Activated naive CD4-positive, alpha-beta T cell treated with anti-CD3 and anti-CD28 coated beads, Interleukin-2, amount 50 U/mL, for 72 hours (primary cell): Measurements from ENCODE around the gene AGPAT2. TPM values are rescaled to one million over a fixed set of nuclear protein-coding genes. Genes with fewer than 3 reads are reported as not detected.

Experiments used
- ATAC-seq, 2 donors: fragments of 150-1000 bp; cut with Tn5 transposase; 2 replicates each; pipeline ENCODE4 v1.10.0; 2021; ENCODE audit warnings: mild to moderate bottlenecking in 2 of 2, moderate library complexity in 2 of 2
- DNase-seq, 2 donors: peaks; one replicate each; pipeline ENCODE4 v3.0.0; 2021 to 2022; ENCODE audit warnings: low spot score in 2 of 2
- H3K27ac Mint-ChIP-seq, 2 donors: one replicate each; pipeline ENCODE4 v1.8.0; 2022; ENCODE audit warnings: mild to moderate bottlenecking in 2 of 2, mixed read lengths in 2 of 2
- H3K36me3 Mint-ChIP-seq, 2 donors: one replicate each; pipeline ENCODE4 v1.8.0; 2022; ENCODE audit warnings: mixed read lengths in 2 of 2
- H3K9me3 Mint-ChIP-seq, 2 donors: one replicate each; pipeline ENCODE4 v1.8.0; 2022; ENCODE audit warnings: mixed read lengths in 2 of 2
- total RNA-seq, 2 donors: library from RNA; stranded (reverse); gene quantifications; one replicate each; pipeline ENCODE4 v1.2.3, GENCODE V29; 2022

Gene AGPAT2
- 10 to 100 TPM in 1 of 2 donors, 1 to 10 TPM in 1; 7.4 to 18.9 TPM for total RNA-seq

DNA sequence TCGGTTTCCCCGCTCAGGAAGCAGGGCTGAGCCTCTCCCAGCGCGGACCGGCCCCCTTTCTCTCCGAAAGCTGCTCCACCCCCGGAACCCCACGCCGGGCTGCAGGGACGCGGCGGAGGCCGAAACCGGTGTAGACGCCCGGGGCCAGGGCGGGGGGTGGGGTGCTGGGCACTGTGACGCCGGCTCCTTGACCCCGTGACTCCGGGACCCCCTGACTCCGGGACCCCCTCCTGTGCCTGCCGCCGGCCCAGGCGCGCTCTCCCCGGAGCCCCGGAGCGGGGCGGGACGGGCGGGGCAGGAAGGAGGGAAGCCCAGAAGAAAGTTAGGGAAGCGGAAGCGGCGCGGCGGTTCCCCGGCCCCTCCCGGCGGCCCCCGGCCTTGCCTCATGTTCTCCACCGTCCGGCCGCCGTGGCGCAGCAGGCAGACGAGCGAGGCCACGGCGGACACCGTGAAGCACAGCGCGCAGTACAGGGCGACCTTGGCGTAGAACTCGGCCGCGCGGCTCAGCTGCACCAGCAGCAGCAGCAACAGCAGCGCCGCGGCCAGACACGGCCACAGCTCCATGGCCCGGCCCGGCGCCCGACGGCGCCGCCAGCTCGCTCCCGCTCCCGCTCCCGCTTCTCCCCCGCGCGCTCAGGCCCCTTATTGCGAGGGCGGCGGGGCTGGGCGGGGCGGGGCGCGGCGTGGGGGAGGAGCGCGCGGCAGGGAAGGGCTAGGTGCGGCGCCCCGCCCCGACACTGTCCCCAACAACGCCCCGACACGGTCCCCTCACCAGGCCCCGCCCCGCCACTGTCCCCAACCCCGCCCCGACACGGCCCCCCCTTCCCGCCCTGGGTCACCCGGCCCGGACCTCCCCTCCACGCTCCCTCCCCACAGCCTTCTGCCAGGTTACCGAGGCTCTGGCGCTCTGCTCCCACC lies at the start of gene AGPAT2:
Gene AGPAT2 (minus strand): TSS at position 664 of the 918 bp plus-strand sequence. CDS start 100 bp downstream, at position 564.
- Mint-ChIP-seq H3K9me3 (no peaks in the 10 kb centered on the region), H3K27ac (no peak within 1 kb of the TSS), H3K36me3 (no peaks in the 10 kb centered on the region)
- DNase-seq (peak; percentile 67 to 73), ATAC-seq (peak; percentile 84 to 95)

DNA sequence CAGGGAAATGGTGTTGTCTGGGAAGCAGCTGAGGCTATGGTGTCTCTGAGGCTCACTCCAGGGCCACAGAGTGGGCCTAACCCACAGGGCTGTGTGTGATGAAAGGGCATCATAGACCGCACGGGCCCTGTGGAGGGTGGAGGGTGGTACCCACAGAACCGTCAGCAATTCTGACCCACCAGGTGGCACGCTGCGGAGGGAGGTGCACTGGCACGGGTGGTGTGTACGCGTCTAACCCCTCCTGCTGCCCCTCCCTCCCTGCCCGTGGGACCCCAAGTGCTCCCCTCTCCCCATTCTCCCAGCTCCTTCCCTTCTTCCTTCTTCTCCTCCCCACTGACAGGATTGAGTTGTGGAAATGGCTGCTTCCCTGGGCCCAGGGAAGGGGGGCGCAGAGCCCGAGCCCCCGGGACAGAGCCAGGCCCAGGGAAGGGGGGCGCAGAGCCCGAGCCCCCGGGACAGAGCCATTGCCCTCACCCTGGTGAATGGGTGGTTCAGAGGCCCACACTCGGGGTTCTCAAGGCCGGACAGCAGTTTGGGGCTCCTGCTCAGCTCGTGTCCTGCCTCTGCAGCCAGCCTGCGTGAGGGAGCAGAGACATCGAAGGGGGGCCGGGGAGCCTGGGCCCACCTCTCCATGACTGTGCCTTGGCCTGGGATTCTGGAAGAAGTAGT lies 48.7 kb upstream of the AGPAT2 start:
- Mint-ChIP-seq H3K9me3 (no peaks in the 10 kb centered on the region), H3K36me3 (no peaks in the 10 kb centered on the region), H3K27ac (no peak overlapping the region)
- no peak for ATAC-seq
- no peak for DNase-seq

DNA sequence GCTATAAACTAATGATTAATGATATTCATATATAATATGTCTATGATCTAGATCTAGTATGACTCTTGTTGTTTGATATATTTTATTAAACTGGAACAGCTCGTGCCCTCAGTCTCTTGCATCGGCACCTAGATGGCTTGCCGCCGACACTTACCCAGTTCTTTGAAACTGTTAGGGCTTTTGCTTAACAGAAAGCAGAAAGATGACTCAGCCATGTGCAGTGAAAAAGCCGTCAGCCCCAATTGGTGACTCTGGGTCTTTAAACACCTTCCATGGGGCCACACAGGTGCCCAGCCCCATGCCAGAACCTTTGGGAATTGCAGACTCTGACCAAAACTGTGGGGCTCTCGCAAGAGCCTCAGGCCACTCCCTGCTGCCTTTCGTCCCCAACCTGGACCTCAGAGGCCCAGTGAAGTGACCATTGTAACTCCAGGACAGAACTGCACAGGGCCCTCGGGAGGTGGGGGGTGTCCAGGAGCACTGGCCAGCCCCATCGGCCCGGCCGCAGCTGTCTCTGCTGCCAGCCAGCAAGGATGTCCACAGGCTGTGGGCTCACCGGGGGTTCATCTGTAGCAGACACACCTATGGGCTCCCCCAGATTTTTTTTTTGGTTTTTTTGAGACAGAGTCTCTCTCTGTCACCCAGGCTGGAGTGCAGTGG lies 47.7 kb upstream of the AGPAT2 start:
- DNase-seq, result no peak
- peak in 1 of 2 donors; percentile 68 for ATAC-seq
- Mint-ChIP-seq H3K27ac (no peak overlapping the region), H3K9me3 (no peaks in the 10 kb centered on the region), H3K36me3 (no peaks in the 10 kb centered on the region)

DNA sequence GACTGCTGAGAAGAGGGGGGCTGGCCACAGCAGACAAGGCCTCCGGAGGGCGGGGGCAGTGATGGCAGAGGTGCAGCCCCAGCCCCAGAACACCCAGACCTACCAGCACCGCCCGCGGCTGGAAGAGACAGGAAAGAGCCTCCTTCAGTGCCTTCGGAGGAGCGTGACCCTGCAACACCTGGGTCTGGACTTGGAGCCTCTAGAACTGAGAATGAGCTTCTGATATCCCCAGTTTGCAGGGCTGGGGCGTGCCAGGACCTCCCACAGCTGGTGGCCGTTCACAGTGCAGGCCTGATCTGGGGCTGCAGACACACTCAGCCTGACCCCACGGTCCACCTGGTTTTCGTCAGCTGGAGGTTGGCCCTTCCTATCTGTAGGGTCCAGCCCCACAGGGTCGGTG lies 46.4 kb upstream of the AGPAT2 start:
- no peaks in the 10 kb centered on the region for H3K36me3 Mint-ChIP-seq
- H3K9me3 Mint-ChIP-seq, result no peaks in the 10 kb centered on the region
- H3K27ac Mint-ChIP-seq, result peak overlapping the region in 1 of 2 donors; percentile 52
- DNase-seq, result no peak
- no peak for ATAC-seq

DNA sequence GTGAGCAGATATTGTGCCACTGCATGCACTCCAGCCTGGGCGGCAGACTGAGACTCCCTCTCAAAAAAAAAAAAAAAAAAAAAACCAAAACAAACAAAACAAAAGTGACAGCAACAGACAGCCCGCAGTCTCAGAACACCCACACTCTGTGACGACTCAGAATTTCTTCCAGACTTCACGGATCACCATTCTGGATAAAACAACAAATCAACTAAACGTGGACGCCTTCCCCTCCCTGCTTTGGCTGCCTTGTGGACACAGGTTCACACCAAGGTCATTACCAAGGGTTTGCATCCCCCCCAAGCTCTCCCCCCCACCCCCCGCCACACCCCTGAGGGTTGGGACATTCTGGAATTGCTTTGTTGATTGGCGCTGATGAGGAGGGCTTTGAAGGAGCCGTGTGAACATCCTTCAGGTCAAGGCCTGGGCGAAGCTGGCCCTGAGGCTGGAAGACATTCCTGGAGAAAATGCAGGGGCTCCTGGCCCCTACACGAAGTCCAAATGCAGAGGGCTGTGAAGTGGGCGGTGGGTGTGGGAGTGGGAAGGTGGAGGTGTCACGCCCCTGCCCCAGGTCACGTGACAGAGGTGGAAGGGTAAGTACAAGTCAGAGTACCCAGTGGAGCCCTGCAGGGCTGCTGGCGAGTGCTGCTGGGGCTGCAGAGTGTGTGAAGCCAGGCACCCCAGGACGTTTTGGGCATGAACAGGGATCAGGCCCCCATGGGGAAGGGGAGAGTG lies 45.4 kb upstream of the AGPAT2 start:
- peak overlapping the region; percentile 52 to 60 for H3K27ac Mint-ChIP-seq
- peaks cover 1% of the 10 kb centered on the region in 2 donors for H3K36me3 Mint-ChIP-seq
- no peak for ATAC-seq
- DNase-seq, result no peak
- H3K9me3 Mint-ChIP-seq, result no peaks in the 10 kb centered on the region

DNA sequence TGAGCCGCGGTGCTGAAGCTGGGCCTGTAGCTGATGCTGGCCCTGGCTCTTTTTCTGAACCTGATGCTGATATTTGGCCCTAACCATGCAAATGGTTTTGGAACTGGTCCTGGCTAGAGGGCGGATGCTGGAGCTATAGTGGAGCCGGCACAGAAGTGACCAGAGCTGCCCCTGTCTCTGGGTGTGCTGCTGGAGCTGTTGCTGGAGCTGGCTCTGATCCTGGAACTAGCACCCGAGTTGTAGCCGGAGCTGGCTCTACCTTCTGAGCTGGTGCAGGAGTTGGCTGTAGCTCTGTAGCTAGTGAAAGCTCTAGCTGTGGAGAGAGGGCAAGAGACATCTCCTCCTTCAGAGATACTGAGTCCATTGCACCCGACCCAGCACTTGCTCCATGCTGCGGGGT lies 42.7 kb upstream of the AGPAT2 start:
- no peaks in the 10 kb centered on the region for H3K9me3 Mint-ChIP-seq
- peaks cover 22 to 23% of the 10 kb centered on the region in 2 donors for H3K36me3 Mint-ChIP-seq
- H3K27ac Mint-ChIP-seq, result peak overlapping the region in 1 of 2 donors; percentile 50
- DNase-seq, result no peak
- ATAC-seq, result no peak

DNA sequence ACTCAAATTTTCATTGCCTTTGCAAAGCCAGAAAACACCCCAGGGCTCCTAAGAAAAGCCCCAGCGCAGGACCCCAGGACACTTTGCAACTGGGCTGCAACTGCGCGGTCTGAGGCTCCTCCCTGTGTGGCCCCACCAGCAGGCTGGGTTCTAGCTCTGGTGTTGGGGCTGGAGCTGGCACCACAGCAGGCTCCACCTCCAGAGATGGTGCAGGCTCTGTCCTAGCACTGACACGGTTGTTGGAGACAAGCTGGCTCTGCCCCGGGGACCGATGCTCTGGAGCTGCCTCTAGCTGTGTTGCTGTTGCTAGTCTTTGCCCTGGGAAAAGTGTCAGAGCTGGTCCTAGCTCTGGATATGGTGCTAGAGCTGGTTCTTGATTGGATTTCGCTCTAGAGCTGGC lies 41.9 kb upstream of the AGPAT2 start:
- Mint-ChIP-seq H3K27ac (no peak overlapping the region), H3K36me3 (peaks cover 27 to 30% of the 10 kb centered on the region in 2 donors), H3K9me3 (no peaks in the 10 kb centered on the region)
- ATAC-seq (no peak), DNase-seq (no peak)

DNA sequence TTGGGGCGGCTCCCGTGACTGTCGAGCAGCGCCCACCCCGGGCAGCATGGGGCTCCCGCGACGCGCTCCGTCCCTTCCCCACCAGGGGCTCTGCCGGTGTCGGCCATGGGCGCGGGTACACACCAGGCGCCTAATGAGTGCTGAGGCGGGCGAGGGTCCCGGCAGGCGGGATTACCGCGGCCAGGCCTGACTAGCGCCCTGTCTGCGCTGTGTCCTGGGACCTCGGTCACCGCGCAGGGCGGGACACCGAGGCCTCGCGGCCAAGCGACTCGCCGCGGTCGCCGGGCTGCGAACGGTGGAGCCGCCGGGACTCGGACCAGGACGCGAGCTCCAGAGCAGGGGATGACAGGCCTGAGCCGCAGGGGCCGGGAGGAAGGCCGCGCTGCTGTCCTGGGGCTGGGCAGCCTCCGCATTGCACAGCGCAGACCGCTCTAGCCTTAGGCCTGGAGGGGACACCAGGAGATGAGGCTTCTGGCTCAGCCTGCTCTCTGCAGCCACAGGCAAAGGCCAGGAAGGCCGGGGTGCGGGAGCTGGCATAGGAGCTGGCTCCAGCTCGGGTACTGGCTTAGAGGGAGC lies 41.4 kb upstream of the AGPAT2 start:
- ATAC-seq (peak; percentile 10 to 36), DNase-seq (no peak)
- H3K27ac Mint-ChIP-seq, result no peak overlapping the region
- no peaks in the 10 kb centered on the region for H3K9me3 Mint-ChIP-seq
- H3K36me3 Mint-ChIP-seq, result peaks cover 32 to 35% of the 10 kb centered on the region in 2 donors

DNA sequence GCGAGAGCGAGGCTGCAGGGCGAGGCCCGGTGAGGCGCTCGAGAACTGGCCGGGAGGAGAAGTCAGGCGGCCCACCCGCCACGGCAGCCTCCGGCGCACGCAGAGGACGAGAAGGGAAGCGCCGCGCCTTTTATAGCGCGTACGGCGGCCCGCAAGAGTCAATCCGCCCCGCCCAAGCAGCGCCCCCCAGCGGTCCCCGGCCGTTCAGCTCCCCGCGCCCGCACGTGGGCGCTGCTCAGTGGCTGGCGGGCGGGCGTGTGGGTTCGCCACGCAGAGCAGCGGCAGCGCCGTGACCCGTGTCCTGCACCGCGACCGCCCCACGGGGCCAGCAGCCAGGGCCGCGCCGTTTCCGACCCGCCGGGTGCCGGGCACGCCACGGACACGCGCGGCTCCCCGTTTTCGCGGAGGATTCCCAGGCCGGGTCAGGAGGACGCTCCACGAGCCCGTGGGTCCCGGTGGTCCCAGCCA lies 40.9 kb upstream of the AGPAT2 start:
- DNase-seq (peak; percentile 91 to 94), ATAC-seq (peak; percentile 80 to 85)
- Mint-ChIP-seq H3K9me3 (no peaks in the 10 kb centered on the region), H3K36me3 (peaks cover 35% of the 10 kb centered on the region in 2 donors), H3K27ac (peak overlapping the region in 1 of 2 donors; percentile 83)

DNA sequence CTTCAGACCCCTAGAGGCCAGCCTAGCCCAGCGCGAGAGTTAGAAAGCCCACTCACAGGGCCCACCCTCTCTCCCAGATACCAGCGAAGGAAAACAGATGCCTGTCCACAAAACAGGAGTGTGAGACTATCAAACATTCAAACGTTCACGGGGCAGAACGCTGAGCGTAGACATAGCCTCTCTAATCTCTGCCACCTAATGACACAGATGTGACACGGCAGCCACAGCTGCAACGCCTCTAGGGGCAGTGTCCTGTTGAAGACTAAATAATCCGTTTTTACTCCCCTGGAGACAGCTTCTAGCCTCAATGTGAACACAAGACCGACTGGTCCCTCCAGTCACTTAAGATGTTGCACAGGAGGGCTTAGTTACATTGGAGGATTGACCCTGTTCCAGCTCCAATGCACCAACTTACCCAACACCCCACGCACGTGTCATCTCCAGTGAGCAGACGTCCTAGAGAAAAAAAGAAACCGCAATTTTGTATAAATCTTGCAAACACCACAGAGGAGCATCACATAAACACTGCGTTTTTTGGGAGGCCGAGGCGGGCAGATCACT lies 39.5 kb upstream of the AGPAT2 start:
- H3K36me3 Mint-ChIP-seq, result peaks cover 35% of the 10 kb centered on the region in 2 donors
- peak in 1 of 2 donors; percentile 27 for ATAC-seq
- no peaks in the 10 kb centered on the region for H3K9me3 Mint-ChIP-seq
- DNase-seq, result no peak
- peak overlapping the region; percentile 83 to 100 for H3K27ac Mint-ChIP-seq

DNA sequence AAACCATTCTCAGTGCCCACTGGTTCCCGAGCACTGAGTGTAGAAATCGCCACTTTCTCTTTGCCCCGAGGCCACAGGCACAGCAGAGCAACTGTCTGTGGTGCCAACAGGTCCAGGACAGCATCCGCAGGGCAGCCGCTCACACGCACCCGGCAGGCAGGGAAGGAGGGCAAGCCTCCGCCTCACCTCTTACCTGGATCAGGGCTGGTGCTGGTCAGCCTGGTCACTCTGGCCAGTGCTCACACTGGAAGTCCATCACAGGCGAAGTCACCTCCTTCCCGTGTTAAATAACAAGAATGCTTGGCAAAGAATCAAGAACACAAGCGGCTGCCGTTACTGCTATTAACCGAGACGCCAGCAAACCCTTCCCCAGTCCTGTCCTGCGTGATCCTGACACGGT lies 38.9 kb upstream of the AGPAT2 start:
- DNase-seq, result no peak
- Mint-ChIP-seq H3K9me3 (no peaks in the 10 kb centered on the region), H3K36me3 (peaks cover 35% of the 10 kb centered on the region in 2 donors), H3K27ac (peak overlapping the region; percentile 83 to 100)
- ATAC-seq, result no peak

DNA sequence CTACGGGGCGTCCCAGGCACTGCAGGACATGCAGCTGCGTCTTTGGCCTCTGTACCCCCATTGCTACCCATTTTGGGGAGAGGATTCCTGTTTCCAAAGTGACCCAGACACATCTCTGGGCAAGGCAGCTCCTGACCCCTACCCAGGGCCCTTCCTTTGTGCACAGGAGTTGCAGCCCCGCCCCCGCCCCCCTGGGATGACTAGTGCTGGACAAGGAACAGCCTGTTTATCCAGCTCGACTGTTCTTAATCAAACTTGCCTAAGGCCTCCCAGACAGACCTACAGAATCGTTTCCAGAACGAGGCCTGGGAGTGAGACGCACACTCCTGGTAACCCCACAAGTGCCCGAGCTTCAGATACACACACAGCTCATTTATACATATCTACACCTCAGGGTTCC lies 38.4 kb upstream of the AGPAT2 start:
- Mint-ChIP-seq H3K9me3 (no peaks in the 10 kb centered on the region), H3K27ac (peak overlapping the region in 1 of 2 donors; percentile 100), H3K36me3 (peaks cover 35% of the 10 kb centered on the region in 2 donors)
- DNase-seq (no peak), ATAC-seq (no peak)

DNA sequence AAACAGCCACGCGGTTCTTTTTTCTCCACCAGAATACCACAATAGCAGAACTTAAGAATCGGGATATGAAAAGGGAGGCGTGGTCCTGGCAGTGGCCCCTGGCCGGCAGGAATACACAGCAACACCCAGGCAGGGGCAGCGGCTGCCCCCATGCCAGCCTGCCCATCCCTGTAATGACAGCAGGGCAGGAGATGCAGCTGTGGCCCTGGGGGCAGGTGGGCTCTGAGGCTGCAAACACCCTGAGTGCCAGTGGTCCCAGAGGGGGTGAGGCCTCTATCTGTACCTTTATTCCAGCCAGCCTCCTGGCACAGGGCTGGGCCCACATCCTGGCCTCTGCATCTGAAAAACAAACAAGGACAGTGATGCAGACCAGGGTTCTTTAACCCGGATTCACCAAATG lies 37.5 kb upstream of the AGPAT2 start:
- Mint-ChIP-seq H3K27ac (peak overlapping the region in 1 of 2 donors; percentile 85), H3K9me3 (no peaks in the 10 kb centered on the region), H3K36me3 (peaks cover 35% of the 10 kb centered on the region in 2 donors)
- ATAC-seq (no peak), DNase-seq (no peak)

DNA sequence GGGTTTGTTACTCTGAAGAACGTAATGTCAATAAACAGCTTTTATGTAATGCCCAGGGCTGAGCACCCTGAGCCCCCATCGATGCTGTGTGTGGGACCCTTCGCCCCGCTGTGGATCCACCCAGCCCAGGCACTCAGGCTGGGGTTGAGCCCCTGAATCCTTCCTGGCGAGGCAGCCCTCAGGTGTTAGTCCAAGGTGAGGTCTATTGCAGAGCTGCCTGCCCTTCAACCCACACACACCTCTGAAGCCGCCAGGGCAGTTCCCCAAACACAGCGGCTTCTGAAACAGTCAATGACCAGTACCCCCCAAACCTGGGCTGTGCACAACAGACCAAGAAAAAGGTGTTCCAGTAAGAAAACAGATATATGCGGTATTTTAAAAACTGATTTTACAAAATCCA lies 36.7 kb upstream of the AGPAT2 start:
- ATAC-seq (no peak), DNase-seq (no peak)
- peaks cover 35% of the 10 kb centered on the region in 2 donors for H3K36me3 Mint-ChIP-seq
- no peaks in the 10 kb centered on the region for H3K9me3 Mint-ChIP-seq
- peak overlapping the region in 1 of 2 donors; percentile 74 for H3K27ac Mint-ChIP-seq

DNA sequence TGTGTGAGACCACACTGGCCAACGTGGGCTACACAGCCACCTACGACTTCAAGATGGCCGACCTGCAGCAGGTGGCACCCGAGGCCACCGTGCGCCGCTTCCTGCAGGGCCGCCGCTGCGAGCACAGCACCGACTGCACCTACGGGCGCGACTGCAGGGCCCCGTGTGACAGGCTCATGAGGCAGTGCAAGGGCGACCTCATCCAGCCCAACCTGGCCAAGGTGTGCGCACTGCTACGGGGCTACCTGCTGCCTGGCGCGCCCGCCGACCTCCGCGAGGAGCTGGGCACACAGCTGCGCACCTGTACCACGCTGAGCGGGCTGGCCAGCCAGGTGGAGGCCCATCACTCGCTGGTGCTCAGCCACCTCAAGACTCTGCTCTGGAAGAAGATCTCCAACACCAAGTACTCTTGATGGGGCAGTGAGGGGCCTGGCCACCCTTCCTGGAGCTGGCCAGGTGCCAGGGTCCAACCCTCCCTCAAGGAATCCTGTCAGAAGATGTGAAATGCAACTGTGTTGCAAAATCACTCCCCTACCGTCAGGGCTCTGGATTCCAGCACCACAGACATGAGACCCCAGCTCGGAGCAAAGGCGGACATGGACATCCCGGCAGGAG lies 36.2 kb upstream of the AGPAT2 start:
- H3K36me3 Mint-ChIP-seq, result peaks cover 35% of the 10 kb centered on the region in 2 donors
- ATAC-seq (no peak), DNase-seq (no peak)

More for the DNA sequence above, 36.2 kb upstream of the AGPAT2 start:
- H3K27ac Mint-ChIP-seq, result peak overlapping the region in 1 of 2 donors; percentile 74
- no peaks in the 10 kb centered on the region for H3K9me3 Mint-ChIP-seq
